Activated naive CD4-positive, alpha-beta T cell treated with anti-CD3 and anti-CD28 coated beads, Interleukin-2, amount 50 U/mL, for 72 hours (primary cell): ENCODE results near the gene GALNTL6. TPM values are rescaled to one million over a fixed set of nuclear protein-coding genes. Genes with fewer than 3 reads are reported as not detected.
"Not testable (repeated sequence)": the region's sequence is repeated elsewhere in the genome, so short reads cannot be mapped to it uniquely, and the experiment has no call there.

Experiments
- ATAC-seq, 2 donors: fragments of 150-1000 bp; cut with Tn5 transposase; 2 replicates each; pipeline ENCODE4 v1.10.0; 2021; ENCODE audit warnings: mild to moderate bottlenecking in 2 of 2, moderate library complexity in 2 of 2
- DNase-seq, 2 donors: peaks; one replicate each; pipeline ENCODE4 v3.0.0; 2021 to 2022; ENCODE audit warnings: low spot score in 2 of 2
- H3K27ac Mint-ChIP-seq, 2 donors: one replicate each; pipeline ENCODE4 v1.8.0; 2022; ENCODE audit warnings: mild to moderate bottlenecking in 2 of 2, mixed read lengths in 2 of 2
- H3K36me3 Mint-ChIP-seq, 2 donors: one replicate each; pipeline ENCODE4 v1.8.0; 2022; ENCODE audit warnings: mixed read lengths in 2 of 2
- H3K9me3 Mint-ChIP-seq, 2 donors: one replicate each; pipeline ENCODE4 v1.8.0; 2022; ENCODE audit warnings: mixed read lengths in 2 of 2
- total RNA-seq, 2 donors: library from RNA; stranded (reverse); gene quantifications; one replicate each; pipeline ENCODE4 v1.2.3, GENCODE V29; 2022

GALNTL6 gene
- total RNA-seq, 2 donors from 2014 or later: not detected

- Mint-ChIP-seq H3K27ac (no peak overlapping the region), H3K36me3 (no peaks in the 10 kb centered on the region), H3K9me3 (peaks cover 0 to under 1% of the 10 kb centered on the region in 2 donors)
- DNase-seq: no peak
- ATAC-seq: no peak
These were observed 1149.6 kb downstream of the GALNTL6 start for GRCh38 chr4:172962564-172963353.

- Mint-ChIP-seq H3K36me3 (peaks cover 0 to under 1% of the 10 kb centered on the region in 2 donors), H3K27ac (no peak overlapping the region), H3K9me3 (peaks cover 0 to 5% of the 10 kb centered on the region in 2 donors)
- DNase-seq (no peak), ATAC-seq (no peak)
These were observed 1150.5 kb downstream of the GALNTL6 start for GRCh38 chr4:172963498-172964294.

GRCh38 chr4:172970189-172970588 is 1157.0 kb downstream of the GALNTL6 start:
- not testable (repeated sequence) for H3K36me3 Mint-ChIP-seq, H3K27ac Mint-ChIP-seq, DNase-seq, ATAC-seq
- H3K9me3 Mint-ChIP-seq: peaks cover 10 to 16% of the 10 kb centered on the region in 2 donors

GRCh38 chr4:172974586-172974985 is 1161.4 kb downstream of the GALNTL6 start:
- Mint-ChIP-seq H3K36me3 (peaks cover 0 to 5% of the 10 kb centered on the region in 2 donors), H3K27ac (no peak overlapping the region), H3K9me3 (peaks cover 5 to 6% of the 10 kb centered on the region in 2 donors)

GRCh38 chr4:172975651-172976229 is 1162.5 kb downstream of the GALNTL6 start:
- DNase-seq (no peak), ATAC-seq (no peak)
- H3K36me3 Mint-ChIP-seq: no peaks in the 10 kb centered on the region
- H3K9me3 Mint-ChIP-seq: no peaks in the 10 kb centered on the region
- H3K27ac Mint-ChIP-seq: no peak overlapping the region

More at GRCh38 chr4:172974586-172974985, 1161.4 kb downstream of the GALNTL6 start:
- ATAC-seq (no peak), DNase-seq (no peak)

- not testable (repeated sequence) for H3K27ac Mint-ChIP-seq, ATAC-seq, H3K9me3 Mint-ChIP-seq, H3K36me3 Mint-ChIP-seq, DNase-seq
These were observed 1164.4 kb downstream of the GALNTL6 start for GRCh38 chr4:172977491-172978041.

GRCh38 chr4:172978848-172979247 is 1165.6 kb downstream of the GALNTL6 start:
- DNase-seq (no peak), ATAC-seq (no peak)
- Mint-ChIP-seq H3K27ac (no peak overlapping the region), H3K36me3 (no peaks in the 10 kb centered on the region), H3K9me3 (no peaks in the 10 kb centered on the region)

GRCh38 chr4:172979332-172979731 is 1166.1 kb downstream of the GALNTL6 start:
- Mint-ChIP-seq H3K36me3 (no peaks in the 10 kb centered on the region), H3K27ac (no peak overlapping the region), H3K9me3 (no peaks in the 10 kb centered on the region)
- ATAC-seq: no peak
- no peak for DNase-seq

- DNase-seq (no peak), ATAC-seq (no peak)
- H3K27ac Mint-ChIP-seq: no peak overlapping the region
- no peaks in the 10 kb centered on the region for H3K9me3 Mint-ChIP-seq
- no peaks in the 10 kb centered on the region for H3K36me3 Mint-ChIP-seq
These were observed 1167.0 kb downstream of the GALNTL6 start for GRCh38 chr4:172980219-172980618.

GRCh38 chr4:172982151-172982590 is 1169.0 kb downstream of the GALNTL6 start:
- H3K27ac Mint-ChIP-seq: peak overlapping the region in 1 of 2 donors; percentile 81
- H3K9me3 Mint-ChIP-seq: no peaks in the 10 kb centered on the region
- ATAC-seq (no peak), DNase-seq (no peak)
- no peaks in the 10 kb centered on the region for H3K36me3 Mint-ChIP-seq

GRCh38 chr4:172983014-172983413 is 1169.8 kb downstream of the GALNTL6 start:
- DNase-seq (no peak), ATAC-seq (no peak)
- Mint-ChIP-seq H3K9me3 (peaks cover 0 to 5% of the 10 kb centered on the region in 2 donors), H3K27ac (no peak overlapping the region), H3K36me3 (no peaks in the 10 kb centered on the region)

- Mint-ChIP-seq H3K27ac (no peak overlapping the region), H3K9me3 (peaks cover 0 to 8% of the 10 kb centered on the region in 2 donors), H3K36me3 (no peaks in the 10 kb centered on the region)
- DNase-seq (no peak), ATAC-seq (no peak)
These were observed 1170.4 kb downstream of the GALNTL6 start for GRCh38 chr4:172983631-172984030.

GRCh38 chr4:172985552-172985951 is 1172.3 kb downstream of the GALNTL6 start:
- Mint-ChIP-seq H3K9me3 (peaks cover 0 to 8% of the 10 kb centered on the region in 2 donors), H3K27ac (no peak overlapping the region), H3K36me3 (no peaks in the 10 kb centered on the region)
- ATAC-seq (no peak), DNase-seq (no peak)

- Mint-ChIP-seq H3K27ac (no peak overlapping the region), H3K9me3 (peaks cover 0 to 8% of the 10 kb centered on the region in 2 donors), H3K36me3 (no peaks in the 10 kb centered on the region)
- DNase-seq: no peak
- ATAC-seq: no peak
These were observed 1172.9 kb downstream of the GALNTL6 start for GRCh38 chr4:172986114-172986513.

- Mint-ChIP-seq H3K27ac (no peak overlapping the region), H3K36me3 (no peaks in the 10 kb centered on the region), H3K9me3 (peaks cover 0 to 8% of the 10 kb centered on the region in 2 donors)
- no peak for ATAC-seq
- DNase-seq: no peak
These were observed 1177.0 kb downstream of the GALNTL6 start for GRCh38 chr4:172989984-172990820.
